Activated effector memory CD4-positive, alpha-beta T cell treated with anti-CD3 and anti-CD28 coated beads, Interleukin-2, amount 50 U/mL, for 16 hours (primary cell): ENCODE measurements around the gene PPIP5K2.
A peak's percentile ranks its signal among the peaks of the same experiment; 100 is the strongest.

ENCODE experiments used
- DNase-seq: peaks from one replicate; pipeline ENCODE4 v3.0.0-alpha.2; 2020

PPIP5K2 gene

GRCh38 chr5:103254921-103255320 is 134.8 kb downstream of the PPIP5K2 start:
- no peak for DNase-seq

- DNase-seq = no peak
Observed at GRCh38 chr5:103255691-103256090, 135.6 kb downstream of the PPIP5K2 start.

GRCh38 chr5:103256178-103256577 is 136.1 kb downstream of the PPIP5K2 start:
- DNase-seq = no peak

- DNase-seq = peak; percentile 96
Observed at GRCh38 chr5:103258368-103258956, 138.4 kb downstream of the PPIP5K2 start, which contains the start of gene MACIR. Gene MACIR, plus strand, starts transcription at chr5:103258763. Its CDS starts 17,157 bp downstream, at chr5:103275920.

GRCh38 chr5:103258957-103259704 is 139.0 kb downstream of the PPIP5K2 start:
- DNase-seq = peak; percentile 87

GRCh38 chr5:103259705-103260355 is 139.7 kb downstream of the PPIP5K2 start:
- DNase-seq = no peak

- DNase-seq = no peak
Observed at GRCh38 chr5:103260951-103261350, 140.8 kb downstream of the PPIP5K2 start.
